Cardiac muscle cell (in vitro differentiated cells and primary cell): ENCODE measurements around the gene SEC61A1. TPM values are rescaled to one million over a fixed set of nuclear protein-coding genes. Genes with fewer than 3 reads are reported as not detected.

Experiments
- DNase-seq, 2 donors: peaks; one replicate each; pipeline versions ENCODE4 v3.0.0 to v3.0.0-alpha.2; 2010 to 2017; ENCODE audit warnings: low read depth in 1 of 2, low spot score in 1 of 2
- H3K27ac ChIP-seq: fragments of 200-600 bp; sonication (generic); 2 replicates; pipeline ENCODE4 v1.5.1; 2016
- H3K27me3 ChIP-seq: fragments of 200-600 bp; sonication (generic); 2 replicates; pipeline ENCODE4 v1.6.0; 2016; ENCODE audit warnings: control low read depth
- H3K36me3 ChIP-seq: fragments of 200-600 bp; sonication (generic); 2 replicates; pipeline ENCODE4 v1.5.1; 2016; ENCODE audit warnings: control low read depth
- H3K4me1 ChIP-seq: fragments of 200-600 bp; sonication (generic); 2 replicates; pipeline ENCODE4 v1.8.1; 2017; ENCODE audit warnings: low read depth, mild to moderate bottlenecking, mixed run types
- H3K4me3 ChIP-seq: fragments of 200-600 bp; sonication (generic); 2 replicates; pipeline ENCODE4 v1.5.1; 2016; ENCODE audit warnings: mild to moderate bottlenecking
- H3K9me3 ChIP-seq: fragments of 200-600 bp; sonication (generic); 2 replicates; pipeline ENCODE4 v1.5.1; 2017; ENCODE audit warnings: low read depth, mild to moderate bottlenecking, control low read depth
- polyA plus RNA-seq: library from polyadenylated mRNA; unstranded; fragments of >200 nt; fragmentation: Nextera tagmentation; extraction: Ambion mirVana; gene quantifications from 2 replicates; pipeline ENCODE4 v1.2.1, GENCODE V29; 2016
- total RNA-seq: library from RNA; depleted of rRNA; stranded (reverse); fragments of >200 nt; gene quantifications from 2 replicates; pipeline ENCODE4 v1.2.3, GENCODE V29; 2016
- TF ChIP-seq, protein P1 (sequence below): IDR thresholded peaks from 2 replicates; pipeline ENCODE4 v1.5.1; 2012; ENCODE audit warnings: low read depth, mild to moderate bottlenecking, low read length

The SEC61A1 gene
- total and polyA plus RNA-seq, 2 experiments from 2014 or later = 92.4 to 133 TPM

DNA sequence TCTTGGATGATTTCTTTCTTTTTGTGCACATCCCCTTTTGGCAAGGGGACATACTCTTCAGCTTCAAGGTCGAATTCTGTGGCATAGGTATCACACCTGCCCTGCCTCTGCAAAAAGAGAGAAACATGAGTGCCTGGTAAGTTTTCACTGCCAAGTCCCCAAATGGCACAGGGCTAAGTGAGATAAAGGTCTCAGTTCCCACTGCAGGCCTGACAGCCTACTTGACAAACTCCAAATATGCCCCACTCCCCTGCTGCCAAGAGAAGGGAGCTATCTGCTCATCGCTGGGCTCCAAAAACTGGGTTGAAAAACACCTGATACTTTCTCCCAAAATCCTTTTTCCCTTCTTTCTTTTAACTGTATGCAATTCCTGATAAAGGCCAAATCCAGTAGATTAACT lies 48.4 kb downstream of the SEC61A1 start:
- H3K4me3 ChIP-seq = no peak overlapping the region
- no peak overlapping the region for H3K27ac ChIP-seq
- DNase-seq = no peak
- H3K36me3 ChIP-seq = peaks cover 27% of the 10 kb centered on the region
- TF ChIP-seq, protein P1, sequence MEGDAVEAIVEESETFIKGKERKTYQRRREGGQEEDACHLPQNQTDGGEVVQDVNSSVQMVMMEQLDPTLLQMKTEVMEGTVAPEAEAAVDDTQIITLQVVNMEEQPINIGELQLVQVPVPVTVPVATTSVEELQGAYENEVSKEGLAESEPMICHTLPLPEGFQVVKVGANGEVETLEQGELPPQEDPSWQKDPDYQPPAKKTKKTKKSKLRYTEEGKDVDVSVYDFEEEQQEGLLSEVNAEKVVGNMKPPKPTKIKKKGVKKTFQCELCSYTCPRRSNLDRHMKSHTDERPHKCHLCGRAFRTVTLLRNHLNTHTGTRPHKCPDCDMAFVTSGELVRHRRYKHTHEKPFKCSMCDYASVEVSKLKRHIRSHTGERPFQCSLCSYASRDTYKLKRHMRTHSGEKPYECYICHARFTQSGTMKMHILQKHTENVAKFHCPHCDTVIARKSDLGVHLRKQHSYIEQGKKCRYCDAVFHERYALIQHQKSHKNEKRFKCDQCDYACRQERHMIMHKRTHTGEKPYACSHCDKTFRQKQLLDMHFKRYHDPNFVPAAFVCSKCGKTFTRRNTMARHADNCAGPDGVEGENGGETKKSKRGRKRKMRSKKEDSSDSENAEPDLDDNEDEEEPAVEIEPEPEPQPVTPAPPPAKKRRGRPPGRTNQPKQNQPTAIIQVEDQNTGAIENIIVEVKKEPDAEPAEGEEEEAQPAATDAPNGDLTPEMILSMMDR = no peak
- H3K4me1 ChIP-seq = no peaks in the 10 kb centered on the region
- H3K27me3 ChIP-seq = no peaks in the 10 kb centered on the region
- no peaks in the 10 kb centered on the region for H3K9me3 ChIP-seq

- H3K36me3 ChIP-seq = peaks cover 16% of the 10 kb centered on the region
Observed at GRCh38 chr3:128103136-128103676, 51.0 kb downstream of the SEC61A1 start.

GRCh38 chr3:128107834-128108233 lies 55.6 kb downstream of the SEC61A1 start:
- H3K4me1 ChIP-seq = peaks cover 16% of the 10 kb centered on the region
- TF ChIP-seq, protein P1 = no peak
- H3K9me3 ChIP-seq = no peaks in the 10 kb centered on the region
- DNase-seq = peak in 1 of 2 donors; percentile 22
- no peaks in the 10 kb centered on the region for H3K27me3 ChIP-seq
- H3K27ac ChIP-seq = peak overlapping the region; percentile 74
- no peak overlapping the region for H3K4me3 ChIP-seq
- peaks cover 10% of the 10 kb centered on the region for H3K36me3 ChIP-seq

More at GRCh38 chr3:128103136-128103676, 51.0 kb downstream of the SEC61A1 start:
- H3K4me1 ChIP-seq = peaks cover 11% of the 10 kb centered on the region
- no peak for DNase-seq
- H3K4me3 ChIP-seq = no peak overlapping the region
- no peak overlapping the region for H3K27ac ChIP-seq
- TF ChIP-seq, protein P1 = no peak
- no peaks in the 10 kb centered on the region for H3K9me3 ChIP-seq
- H3K27me3 ChIP-seq = no peaks in the 10 kb centered on the region

DNA sequence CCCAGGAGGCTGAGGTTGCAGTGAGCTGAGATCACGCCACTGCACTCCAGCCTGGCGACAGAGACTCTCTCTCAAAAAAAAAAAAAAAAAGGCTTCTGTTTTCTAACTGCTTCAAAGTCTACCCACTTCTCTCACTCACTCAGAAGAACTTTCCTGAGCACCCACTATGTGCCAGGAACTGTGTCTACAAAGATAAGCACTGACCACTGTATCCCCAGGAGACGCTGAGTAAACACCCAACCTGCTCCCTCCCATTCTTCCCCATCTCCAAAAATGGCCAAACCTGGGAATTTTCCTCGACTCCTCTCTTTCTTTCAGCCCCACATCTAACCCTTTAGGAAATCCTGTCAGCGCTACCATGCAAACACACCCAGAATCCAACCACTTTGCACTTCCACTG lies 58.9 kb downstream of the SEC61A1 start:
- no peak for DNase-seq
- no peaks in the 10 kb centered on the region for H3K9me3 ChIP-seq
- TF ChIP-seq, protein P1 = no peak
- no peak overlapping the region for H3K27ac ChIP-seq
- H3K4me1 ChIP-seq = peaks cover 16% of the 10 kb centered on the region
- no peak overlapping the region for H3K4me3 ChIP-seq
- H3K27me3 ChIP-seq = no peaks in the 10 kb centered on the region
- peaks cover 5% of the 10 kb centered on the region for H3K36me3 ChIP-seq

DNA sequence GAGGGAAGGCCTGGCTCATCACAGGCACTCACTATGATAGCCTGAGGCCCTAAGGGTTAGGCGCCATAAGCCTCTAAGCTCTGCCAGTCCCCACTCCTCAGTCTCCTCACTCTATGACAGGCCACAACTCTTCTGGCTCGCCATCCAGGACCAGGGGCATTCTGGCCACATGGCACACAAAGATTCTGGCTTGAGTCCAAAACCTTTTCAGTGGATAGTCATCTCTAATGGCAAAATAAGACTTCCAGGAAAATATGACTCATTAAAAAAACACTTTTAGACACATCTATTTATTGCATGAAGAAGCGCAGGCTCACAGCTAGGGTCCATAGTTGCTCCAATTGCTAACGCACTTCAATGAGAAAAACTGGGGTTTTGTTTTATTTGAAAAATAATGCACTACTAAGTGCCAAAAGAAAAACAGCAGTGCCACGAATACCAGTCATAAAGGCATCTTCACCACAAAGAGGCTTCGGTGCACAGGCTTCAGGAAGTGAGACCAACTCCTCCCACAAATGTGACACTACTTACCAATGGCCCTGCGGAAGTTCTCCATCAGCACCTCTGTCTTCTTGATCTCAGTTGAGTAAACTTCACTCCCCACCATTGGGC lies 60.2 kb downstream of the SEC61A1 start:
- DNase-seq = peak in 1 of 2 donors; percentile 85
- peaks cover 5% of the 10 kb centered on the region for H3K36me3 ChIP-seq
- TF ChIP-seq, protein P1 = no peak
- no peaks in the 10 kb centered on the region for H3K9me3 ChIP-seq
- H3K27ac ChIP-seq = no peak overlapping the region
- H3K27me3 ChIP-seq = no peaks in the 10 kb centered on the region
- peaks cover 12% of the 10 kb centered on the region for H3K4me1 ChIP-seq
- H3K4me3 ChIP-seq = no peak overlapping the region
